ENCODE data around the gene ITGAE. TPM values are rescaled to one million over a fixed set of nuclear protein-coding genes. Genes with fewer than 3 reads are reported as not detected.

The ITGAE gene
- total RNA-seq, 2 experiments from 2014 or later: 31.8 to 32.4 TPM

DNA sequence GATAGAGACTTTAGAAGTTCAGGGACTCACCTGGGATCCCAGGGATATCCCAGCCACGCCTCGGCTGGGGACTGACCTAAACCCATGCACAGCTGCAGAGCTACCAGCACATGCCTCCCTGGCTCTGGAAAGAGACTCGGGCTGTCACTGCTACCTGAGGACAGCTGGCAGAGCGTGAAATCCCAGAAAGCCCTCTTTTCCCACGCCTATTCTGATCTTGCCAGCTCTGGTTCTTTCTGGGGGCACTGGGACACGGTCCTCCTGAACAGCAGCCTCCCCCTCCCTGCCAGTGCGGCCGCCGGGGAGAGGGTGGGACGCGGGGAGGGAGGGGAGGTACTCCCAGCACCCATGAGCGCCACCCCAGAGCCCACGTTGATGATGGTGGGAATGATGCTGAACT lies 115.8 kb downstream of the ITGAE start:
- H3K27me3 Mint-ChIP-seq: no peaks in the 10 kb centered on the region
- peaks cover 5% of the 10 kb centered on the region for H3K36me3 Mint-ChIP-seq (ENCODE audit: low read depth)
- no peak for ATAC-seq
- ChIA-PET POLR2A (no interaction called here), CTCF (interaction anchor here (1.1 kb wide), 1 partner anchor 52 kb away, joined by 3 read pairs; no protein-coding TSS in a partner anchor)
- H3K9me3 Mint-ChIP-seq: no peaks in the 10 kb centered on the region
- TF ChIP-seq, protein P1, sequence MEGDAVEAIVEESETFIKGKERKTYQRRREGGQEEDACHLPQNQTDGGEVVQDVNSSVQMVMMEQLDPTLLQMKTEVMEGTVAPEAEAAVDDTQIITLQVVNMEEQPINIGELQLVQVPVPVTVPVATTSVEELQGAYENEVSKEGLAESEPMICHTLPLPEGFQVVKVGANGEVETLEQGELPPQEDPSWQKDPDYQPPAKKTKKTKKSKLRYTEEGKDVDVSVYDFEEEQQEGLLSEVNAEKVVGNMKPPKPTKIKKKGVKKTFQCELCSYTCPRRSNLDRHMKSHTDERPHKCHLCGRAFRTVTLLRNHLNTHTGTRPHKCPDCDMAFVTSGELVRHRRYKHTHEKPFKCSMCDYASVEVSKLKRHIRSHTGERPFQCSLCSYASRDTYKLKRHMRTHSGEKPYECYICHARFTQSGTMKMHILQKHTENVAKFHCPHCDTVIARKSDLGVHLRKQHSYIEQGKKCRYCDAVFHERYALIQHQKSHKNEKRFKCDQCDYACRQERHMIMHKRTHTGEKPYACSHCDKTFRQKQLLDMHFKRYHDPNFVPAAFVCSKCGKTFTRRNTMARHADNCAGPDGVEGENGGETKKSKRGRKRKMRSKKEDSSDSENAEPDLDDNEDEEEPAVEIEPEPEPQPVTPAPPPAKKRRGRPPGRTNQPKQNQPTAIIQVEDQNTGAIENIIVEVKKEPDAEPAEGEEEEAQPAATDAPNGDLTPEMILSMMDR (IDR thresholded peaks at IDR 0.05): no peak
- no peak overlapping the region for H3K27ac Mint-ChIP-seq
- H3K4me3 Mint-ChIP-seq: no peak overlapping the region
- peaks cover 7% of the 10 kb centered on the region for H3K4me1 Mint-ChIP-seq (ENCODE audit: low read depth)
- intact Hi-C loops (cut with micrococcal nuclease): loop anchor here (10.0 kb wide), 1 partner anchor 60 kb away; no protein-coding TSS in a partner anchor
- DNase-seq: no peak

DNA sequence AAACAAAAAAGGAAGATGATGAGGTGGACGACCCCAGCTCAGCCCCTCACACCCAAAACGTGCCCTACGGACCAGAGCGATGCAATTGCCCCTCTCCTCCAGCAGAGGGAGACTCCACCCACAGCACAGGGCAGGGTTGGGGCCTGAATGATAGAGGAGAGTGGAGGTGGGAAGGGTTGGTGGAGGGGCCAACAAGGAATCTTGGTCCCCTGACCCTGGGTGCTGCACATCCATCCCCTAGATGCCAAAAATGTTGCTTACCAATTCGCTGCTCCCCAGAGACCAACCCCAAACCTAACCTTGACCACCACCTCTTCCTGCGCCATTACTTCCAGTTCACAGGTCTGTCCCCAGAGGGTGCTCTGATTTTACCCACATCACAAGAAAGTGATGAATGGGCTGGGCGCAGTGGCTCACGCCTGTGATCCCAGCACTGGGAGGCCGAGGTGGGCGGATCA lies 117.9 kb downstream of the ITGAE start:
- ATAC-seq (peak; percentile 98), DNase-seq (peak; percentile 65)
- Mint-ChIP-seq H3K36me3 (ENCODE audit: low read depth) (no peaks in the 10 kb centered on the region), H3K27ac (no peak overlapping the region), H3K4me1 (ENCODE audit: low read depth) (peaks cover 7% of the 10 kb centered on the region), H3K4me3 (no peak overlapping the region), H3K27me3 (no peaks in the 10 kb centered on the region), H3K9me3 (no peaks in the 10 kb centered on the region)
- intact Hi-C loops (cut with micrococcal nuclease): loop anchor here (5.0 to 10.0 kb wide), 2 partner anchors 39 to 58 kb away; partner anchors contain the start of gene HASPIN
- TF ChIP-seq, protein P1 (IDR thresholded peaks at IDR 0.05): peak; percentile 96
- ChIA-PET CTCF (interaction anchor here (0.6 to 3.0 kb wide), 32 partner anchors 8 to 228 kb away, joined by 3 to 38 read pairs (median 5); partner anchors contain the start of genes CTNS, HASPIN and SHPK), POLR2A (interaction anchor here (0.7 to 1.9 kb wide), 3 partner anchors 13 to 48 kb away, joined by 3 to 6 read pairs (median 3); no protein-coding TSS in a partner anchor)

DNA sequence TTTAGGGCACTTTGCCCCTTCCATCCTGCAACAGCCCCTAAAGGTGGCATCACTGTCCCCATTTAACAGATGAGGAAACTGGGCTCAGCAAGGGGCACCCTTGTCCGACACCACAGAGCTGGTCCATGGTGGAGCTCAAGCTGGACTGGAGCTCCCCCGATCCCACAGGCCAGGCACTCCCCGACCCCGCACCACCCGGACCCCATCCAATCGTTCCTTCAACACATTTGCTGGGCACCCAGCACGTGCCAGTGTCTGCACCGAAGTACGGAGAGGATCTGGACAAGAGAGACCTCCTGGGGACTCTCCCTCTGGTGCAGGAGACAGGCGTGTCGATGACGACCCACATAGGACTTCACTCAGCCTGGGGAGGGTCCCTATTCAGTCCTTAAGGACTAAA lies 119.0 kb downstream of the ITGAE start:
- CTCF ChIA-PET: interaction anchor here (0.7 to 3.0 kb wide), 20 partner anchors 9 to 153 kb away, joined by 3 to 38 read pairs (median 6); partner anchors contain the start of genes CTNS, HASPIN and SHPK

DNA sequence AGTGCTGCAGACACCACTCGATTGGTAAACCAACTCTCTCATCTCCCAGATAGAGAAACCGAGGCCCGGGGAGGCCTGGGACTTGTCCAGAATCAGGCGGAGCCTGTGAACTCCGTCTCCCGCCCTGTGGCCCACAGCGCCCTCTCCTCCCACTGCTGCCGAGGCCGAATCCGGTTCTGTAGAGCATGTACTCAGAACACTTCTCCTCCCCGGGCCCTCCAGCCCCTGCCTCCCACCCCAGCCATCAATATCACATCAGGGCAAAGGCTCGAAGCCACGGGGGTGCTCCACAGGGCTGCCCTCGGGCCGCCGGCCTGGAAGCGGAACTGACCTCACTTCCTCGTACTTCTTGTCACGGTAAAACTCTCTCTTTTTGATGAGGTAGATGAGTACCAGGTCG lies 119.4 kb downstream of the ITGAE start:
- CTCF ChIA-PET: interaction anchor here (3.0 kb wide), 1 partner anchor 42 kb away, joined by 38 read pairs; the partner anchor contains the start of gene HASPIN
- intact Hi-C loops (cut with micrococcal nuclease): loop anchor here (5.0 to 10.0 kb wide), 2 partner anchors 41 to 57 kb away; partner anchors contain the start of gene HASPIN

More for the DNA sequence above, 119.0 kb downstream of the ITGAE start:
- H3K27ac Mint-ChIP-seq: no peak overlapping the region
- DNase-seq (no peak), ATAC-seq (no peak)
- POLR2A ChIA-PET: interaction anchor here (0.7 to 1.9 kb wide), 4 partner anchors 12 to 49 kb away, joined by 3 to 6 read pairs (median 4); no protein-coding TSS in a partner anchor
- H3K27me3 Mint-ChIP-seq: no peaks in the 10 kb centered on the region
- TF ChIP-seq, protein P1 (IDR thresholded peaks at IDR 0.05): no peak
- intact Hi-C loops (cut with micrococcal nuclease): loop anchor here (5.0 to 10.0 kb wide), 2 partner anchors 40 to 57 kb away; partner anchors contain the start of gene HASPIN
- peaks cover 7% of the 10 kb centered on the region for H3K4me1 Mint-ChIP-seq (ENCODE audit: low read depth)
- H3K4me3 Mint-ChIP-seq: no peak overlapping the region
- no peaks in the 10 kb centered on the region for H3K36me3 Mint-ChIP-seq (ENCODE audit: low read depth)
- H3K9me3 Mint-ChIP-seq: no peaks in the 10 kb centered on the region

More for the DNA sequence above, 119.4 kb downstream of the ITGAE start:
- Mint-ChIP-seq H3K27me3 (no peaks in the 10 kb centered on the region), H3K9me3 (no peaks in the 10 kb centered on the region), H3K36me3 (ENCODE audit: low read depth) (no peaks in the 10 kb centered on the region), H3K4me3 (no peak overlapping the region), H3K4me1 (ENCODE audit: low read depth) (peaks cover 7% of the 10 kb centered on the region), H3K27ac (no peak overlapping the region)
- TF ChIP-seq, protein P1 (IDR thresholded peaks at IDR 0.05): no peak
- DNase-seq (no peak), ATAC-seq (no peak)
- POLR2A ChIA-PET: no interaction called here

Measured in activated CD8-positive, alpha-beta T cell treated with anti-CD3 and anti-CD28 coated beads for 36 hours (primary cell).